ENCODE measurements around the gene DIRAS1. TPM values are rescaled to one million over a fixed set of nuclear protein-coding genes. Genes with fewer than 3 reads are reported as not detected.

The DIRAS1 gene
- total RNA-seq, 1 experiment from 2014 or later, result 7.8 TPM

- H3K4me1 Mint-ChIP-seq, result no peaks in the 10 kb centered on the region
- H3K79me2 ChIP-seq (ENCODE audit: insufficient read depth, low read length), result 0 out of 2 replicates have a peak, but pooled peaks cover 2% of the 10 kb centered on the region
- no peak overlapping the region for H3K56ac ChIP-seq (ENCODE audit: insufficient read length, low read depth, low read length)
- no peak overlapping the region for H3K14ac ChIP-seq (ENCODE audit: insufficient read depth, low read length)
- H3T11ph ChIP-seq (ENCODE audit: low read length), result no peak overlapping the region
- no peak for DNase-seq
- no peak overlapping the region for H2AFZ ChIP-seq (ENCODE audit: low read length)
- H3K27ac ChIP-seq (ENCODE audit: insufficient read length, low read depth, low read length), result no peak overlapping the region
- H2BK20ac ChIP-seq (ENCODE audit: low read depth, low read length, poor library complexity, severe bottlenecking), result no peak overlapping the region
- no peaks in the 10 kb centered on the region for H3K27me3 ChIP-seq (ENCODE audit: insufficient read depth, low read length)
- no peak overlapping the region for H2BK12ac ChIP-seq (ENCODE audit: insufficient read length, low read depth, low read length)
- no peak overlapping the region for H3K4me3 Mint-ChIP-seq
- H4K5ac ChIP-seq (ENCODE audit: insufficient read length, low read depth, low read length), result no peak overlapping the region
- H3K23ac ChIP-seq (ENCODE audit: insufficient read length, low read depth, low read length), result no peak overlapping the region
- H4K8ac ChIP-seq (replicated peaks; ENCODE audit: insufficient read length, low read depth, low read length), result no peak overlapping the region
- no CpG with 5 or more reads among the region's 12 CpGs for WGBS (ENCODE audit: extremely low coverage, insufficient read length, low lambda C conversion rate)
- H3K9me3 Mint-ChIP-seq, result no peaks in the 10 kb centered on the region
- H3K9ac ChIP-seq (ENCODE audit: extremely low read depth, insufficient read length, low read length), result no peak overlapping the region
- H4K91ac ChIP-seq (ENCODE audit: insufficient read length, low read depth, low read length), result no peak overlapping the region
- no peak overlapping the region for H2AK5ac ChIP-seq (ENCODE audit: insufficient read length, low read length)
- no peaks in the 10 kb centered on the region for H3K4me1 ChIP-seq (ENCODE audit: insufficient read depth, low read length)
- no peaks in the 10 kb centered on the region for H3K79me1 ChIP-seq (ENCODE audit: insufficient read depth, low read depth, low read length, poor library complexity, severe bottlenecking)
- no peaks in the 10 kb centered on the region for H3K9me3 ChIP-seq (ENCODE audit: control insufficient read depth, low read depth, low read length)
- no peak overlapping the region for H3K27ac Mint-ChIP-seq
- no peak overlapping the region for H3K4me2 ChIP-seq (ENCODE audit: insufficient read depth, insufficient read length, low read length)
- H2BK120ac ChIP-seq (ENCODE audit: low read depth, low read length, poor library complexity, severe bottlenecking), result no peak overlapping the region
- no peak overlapping the region for H3K4ac ChIP-seq (ENCODE audit: low read depth, low read length)
- H2BK5ac ChIP-seq (ENCODE audit: insufficient read length, low read length), result no peak overlapping the region
- no peak overlapping the region for H2BK15ac ChIP-seq (ENCODE audit: low read depth, low read length)
- no peaks in the 10 kb centered on the region for H3K23me2 ChIP-seq (ENCODE audit: insufficient read length, low read depth, low read length, poor library complexity, severe bottlenecking)
- no peaks in the 10 kb centered on the region for H4K20me1 ChIP-seq (ENCODE audit: control insufficient read depth, insufficient read depth, insufficient read length)
- no peak overlapping the region for H3K18ac ChIP-seq (ENCODE audit: insufficient read length, low read depth, low read length)
- TF ChIP-seq CTCF (conservative IDR thresholded peaks at IDR 0.05), result no peak
- H3K27me3 Mint-ChIP-seq (ENCODE audit: low read depth), result no peaks in the 10 kb centered on the region
- peaks cover 16 to 72% (median 64%) of the 10 kb centered on the region in 3 experiments; a peak in 6 of 7 replicates for H3K36me3 Mint-ChIP-seq (ENCODE audit: insufficient read depth in 1 of 3, low read depth in 3 of 3)
These were observed 42.5 kb upstream of the DIRAS1 start for GRCh38 chr19:2763687-2764086.

Data from H9 (cell line).